IMR-90 (cell line): ENCODE results near the gene TJP1.

Experiments used
- BHLHE40 ChIP-seq: fragments of 150-350 bp; IDR thresholded peaks from 2 replicates; pipeline ENCODE4 v1.6.1; 2016; ENCODE audit warnings: mild to moderate bottlenecking, low read depth, low read length
- CEBPB ChIP-seq: IDR thresholded peaks from 2 replicates; pipeline ENCODE4 v1.6.1; 2012; ENCODE audit warnings: low read depth, low read length, improper control_type of control experiment
- CTCF ChIP-seq: conservative IDR thresholded peaks from 2 replicates; pipeline ENCODE4 v1.5.1; 2012; ENCODE audit warnings: mild to moderate bottlenecking, low read depth, low read length, improper control_type of control experiment
- ELK1 ChIP-seq: fragments of 150-350 bp; IDR thresholded peaks from 2 replicates; pipeline ENCODE4 v1.6.1; 2016; ENCODE audit warnings: low read depth, mild to moderate bottlenecking, low read length, moderate library complexity, borderline replicate concordance
- FOS ChIP-seq: fragments of 150-350 bp; IDR thresholded peaks from 2 replicates; pipeline ENCODE4 v1.6.1; 2016; ENCODE audit warnings: low read depth, low read length
- MAFK ChIP-seq: IDR thresholded peaks from 2 replicates; pipeline ENCODE4 v1.6.1; 2012; ENCODE audit warnings: low read depth, low read length, improper control_type of control experiment
- MAZ ChIP-seq: IDR thresholded peaks from 2 replicates; pipeline ENCODE4 v1.6.1; 2012; ENCODE audit warnings: low read depth, mild to moderate bottlenecking, low read length, improper control_type of control experiment, moderate library complexity, borderline replicate concordance
- NFE2L2 ChIP-seq: fragments of 150-350 bp; IDR thresholded peaks from 2 replicates; pipeline ENCODE4 v1.6.1; 2016; ENCODE audit warnings: low read depth, mild to moderate bottlenecking, low read length
- POLR2A ChIP-seq: IDR thresholded peaks from 2 replicates; pipeline ENCODE4 v1.6.1; 2012; ENCODE audit warnings: mild to moderate bottlenecking, low read depth, low read length
- RAD21 ChIP-seq: IDR thresholded peaks from 2 replicates; pipeline ENCODE4 v1.6.1; 2012; ENCODE audit warnings: low read length, improper control_type of control experiment
- RCOR1 ChIP-seq: IDR thresholded peaks from 2 replicates; pipeline ENCODE4 v1.6.1; 2012; ENCODE audit warnings: mild to moderate bottlenecking, low read length, improper control_type of control experiment; ENCODE audit not compliant: insufficient replicate concordance
- RFX5 ChIP-seq: IDR thresholded peaks from 2 replicates; pipeline ENCODE4 v1.8.0; 2012; ENCODE audit warnings: low read depth, mild to moderate bottlenecking, low read length, moderate library complexity
- SMC3 ChIP-seq: fragments of 150-350 bp; IDR thresholded peaks from 2 replicates; pipeline ENCODE4 v1.6.1; 2016; ENCODE audit warnings: low read depth, mild to moderate bottlenecking, antibody characterized with exemption, low read length, moderate library complexity
- USF2 ChIP-seq: fragments of 150-350 bp; IDR thresholded peaks from 2 replicates; pipeline ENCODE4 v1.6.1; 2017; ENCODE audit warnings: mild to moderate bottlenecking, antibody characterized with exemption, low read length, low read depth

- TF ChIP-seq CEBPB (no peak), CTCF (no peak), BHLHE40 (no peak), POLR2A (no peak), NFE2L2 (no peak), SMC3 (no peak), RAD21 (no peak), ELK1 (no peak), FOS (no peak), USF2 (no peak), MAFK (no peak), RCOR1 (no peak), MAZ (no peak), RFX5 (no peak)
Observed at GRCh38 chr15:29701151-29701550, 121.1 kb downstream of the TJP1 start.
